ENCODE measurements around the gene DENND2A. TPM values are rescaled to one million over a fixed set of nuclear protein-coding genes. Genes with fewer than 3 reads are reported as not detected.

DENND2A gene
- total RNA-seq, 4 donors from 2014 or later, result 0.73 to 2.6 (median 1.6) TPM

DNA sequence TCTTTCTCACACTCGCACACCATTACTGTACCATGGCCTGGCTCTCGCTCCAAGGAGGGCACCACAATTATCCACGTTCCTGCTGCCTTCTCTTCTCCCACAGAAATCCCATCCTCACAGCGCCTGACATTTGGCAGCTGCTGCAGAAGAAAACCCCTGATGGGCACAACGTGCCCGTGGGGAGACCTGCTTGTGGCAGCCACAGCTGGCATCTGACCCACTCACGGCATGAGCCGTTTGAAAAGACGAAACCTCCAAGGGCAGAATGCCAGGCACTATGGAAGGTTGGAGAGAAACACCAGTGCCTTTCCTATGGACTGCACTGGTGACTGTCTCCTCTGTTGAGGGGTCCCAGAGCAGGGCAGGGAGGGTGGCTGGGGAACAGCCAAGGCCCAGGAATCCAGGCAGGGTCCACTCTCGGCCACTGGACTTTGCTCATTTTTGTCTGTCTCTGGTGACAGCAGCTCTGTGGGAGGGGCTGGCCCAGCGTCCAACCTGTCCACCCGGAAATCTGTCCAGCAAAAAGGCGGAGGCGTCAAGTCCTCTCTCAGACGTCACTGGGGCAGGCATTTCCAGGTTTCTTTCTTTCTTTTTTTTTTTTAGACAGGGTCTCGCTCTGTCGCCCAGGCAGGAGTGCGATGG lies 100.4 kb downstream of the DENND2A start:
- no peak for DNase-seq
- no peak for ATAC-seq
- Histone ChIP-seq H3K36me3 (no peaks in the 10 kb centered on the region), H3K4me1 (peaks cover 6 to 14% of the 10 kb centered on the region in 2 donors), H3K4me3 (no peak overlapping the region), H3K27ac (no peak overlapping the region), H3K27me3 (no peaks in the 10 kb centered on the region), H3K9me3 (no peaks in the 10 kb centered on the region)
- in situ Hi-C loops (cut with MboI; ENCODE audit: low sequenced_read_pairs in 4 of 4), result no loop called here
- intact Hi-C loops (cut with DNase I; ENCODE audit: low total_unique reads), result loop anchor here (5.0 kb wide), 1 partner anchor 102 kb away; the partner anchor contains the start of gene DENND2A
- TF ChIP-seq, protein P1, sequence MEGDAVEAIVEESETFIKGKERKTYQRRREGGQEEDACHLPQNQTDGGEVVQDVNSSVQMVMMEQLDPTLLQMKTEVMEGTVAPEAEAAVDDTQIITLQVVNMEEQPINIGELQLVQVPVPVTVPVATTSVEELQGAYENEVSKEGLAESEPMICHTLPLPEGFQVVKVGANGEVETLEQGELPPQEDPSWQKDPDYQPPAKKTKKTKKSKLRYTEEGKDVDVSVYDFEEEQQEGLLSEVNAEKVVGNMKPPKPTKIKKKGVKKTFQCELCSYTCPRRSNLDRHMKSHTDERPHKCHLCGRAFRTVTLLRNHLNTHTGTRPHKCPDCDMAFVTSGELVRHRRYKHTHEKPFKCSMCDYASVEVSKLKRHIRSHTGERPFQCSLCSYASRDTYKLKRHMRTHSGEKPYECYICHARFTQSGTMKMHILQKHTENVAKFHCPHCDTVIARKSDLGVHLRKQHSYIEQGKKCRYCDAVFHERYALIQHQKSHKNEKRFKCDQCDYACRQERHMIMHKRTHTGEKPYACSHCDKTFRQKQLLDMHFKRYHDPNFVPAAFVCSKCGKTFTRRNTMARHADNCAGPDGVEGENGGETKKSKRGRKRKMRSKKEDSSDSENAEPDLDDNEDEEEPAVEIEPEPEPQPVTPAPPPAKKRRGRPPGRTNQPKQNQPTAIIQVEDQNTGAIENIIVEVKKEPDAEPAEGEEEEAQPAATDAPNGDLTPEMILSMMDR (IDR thresholded peaks at IDR 0.05 in 4 of 5, conservative IDR thresholded peaks at IDR 0.05 in 1 of 5), result no peak
- no peak for TF ChIP-seq POLR2A (IDR thresholded peaks at IDR 0.05)

DNA sequence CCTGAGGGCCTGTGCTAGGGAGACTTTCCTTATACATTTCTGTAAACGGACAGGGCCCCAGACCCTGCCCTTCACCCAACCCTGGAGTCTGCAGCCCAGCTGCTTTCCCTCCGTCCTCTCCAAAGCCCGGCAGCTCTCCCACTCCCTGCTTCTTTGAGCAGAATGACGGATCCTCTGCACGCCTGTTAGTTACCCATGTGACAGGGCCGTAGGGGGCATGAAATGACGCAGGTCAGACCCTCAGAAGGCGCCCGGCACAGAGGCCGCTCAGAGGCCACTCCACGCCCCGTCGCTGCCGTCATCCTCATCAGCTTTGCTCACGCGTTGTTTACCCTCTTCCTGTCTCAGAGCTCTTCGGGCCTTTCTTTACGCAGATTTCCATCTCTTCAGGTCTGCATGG lies 101.2 kb downstream of the DENND2A start:
- H3K36me3 ChIP-seq, result no peaks in the 10 kb centered on the region
- H3K4me1 ChIP-seq, result peaks cover 8 to 14% of the 10 kb centered on the region in 2 donors
- in situ Hi-C loops (cut with MboI; ENCODE audit: low sequenced_read_pairs in 4 of 4), result no loop called here
- H3K27me3 ChIP-seq, result no peaks in the 10 kb centered on the region
- no peaks in the 10 kb centered on the region for H3K9me3 ChIP-seq
- intact Hi-C loops (cut with DNase I; ENCODE audit: low total_unique reads), result no loop called here
- TF ChIP-seq, protein P1 (IDR thresholded peaks at IDR 0.05 in 4 of 5, conservative IDR thresholded peaks at IDR 0.05 in 1 of 5), result no peak
- no peak for TF ChIP-seq POLR2A (IDR thresholded peaks at IDR 0.05)
- H3K27ac ChIP-seq, result no peak overlapping the region
- ATAC-seq (no peak), DNase-seq (no peak)
- H3K4me3 ChIP-seq, result no peak overlapping the region

DNA sequence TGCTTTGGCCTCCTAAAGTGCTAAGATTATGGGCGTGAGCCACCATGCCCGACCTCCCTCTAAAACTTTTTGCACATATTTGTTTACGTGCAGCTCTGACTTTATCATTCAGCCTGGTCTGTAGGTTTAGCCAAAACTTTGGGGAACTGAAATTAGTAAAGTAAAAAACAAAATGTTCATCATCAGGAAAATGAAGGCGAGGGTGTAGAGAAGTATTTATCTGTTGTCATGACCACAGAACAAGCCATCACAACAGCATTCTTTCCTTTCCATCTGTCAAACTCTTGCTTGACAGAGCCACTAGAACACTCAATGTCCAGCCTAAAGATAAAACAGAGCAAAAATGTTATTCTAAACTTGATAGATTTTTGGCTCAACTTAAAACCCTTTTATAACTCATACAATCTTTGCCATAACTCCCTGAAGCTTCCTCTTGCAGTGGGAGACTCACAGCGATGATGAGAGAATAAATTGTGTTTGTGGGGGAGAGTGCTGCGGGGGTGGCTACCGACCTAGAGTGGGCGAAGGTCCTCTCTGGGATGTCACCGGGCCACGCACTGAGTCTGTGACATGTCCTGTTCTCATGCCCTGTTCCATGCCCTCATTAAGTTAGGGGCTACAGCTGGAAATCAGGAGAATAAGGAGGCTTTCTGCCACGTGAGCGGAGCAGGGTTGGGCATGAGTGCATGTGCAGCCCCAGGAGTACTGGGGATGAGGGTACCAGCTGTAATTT lies 102.7 kb downstream of the DENND2A start:
- H3K36me3 ChIP-seq, result no peaks in the 10 kb centered on the region
- intact Hi-C loops (cut with DNase I; ENCODE audit: low total_unique reads), result no loop called here
- H3K4me1 ChIP-seq, result peaks cover 11 to 14% of the 10 kb centered on the region in 2 donors
- H3K4me3 ChIP-seq, result no peak overlapping the region
- TF ChIP-seq POLR2A (IDR thresholded peaks at IDR 0.05), result no peak
- TF ChIP-seq, protein P1 (IDR thresholded peaks at IDR 0.05 in 4 of 5, conservative IDR thresholded peaks at IDR 0.05 in 1 of 5), result no peak
- in situ Hi-C loops (cut with MboI; ENCODE audit: low sequenced_read_pairs in 4 of 4), result no loop called here
- H3K27me3 ChIP-seq, result no peaks in the 10 kb centered on the region
- no peak for ATAC-seq
- no peak overlapping the region for H3K27ac ChIP-seq
- no peaks in the 10 kb centered on the region for H3K9me3 ChIP-seq
- DNase-seq, result no peak

DNA sequence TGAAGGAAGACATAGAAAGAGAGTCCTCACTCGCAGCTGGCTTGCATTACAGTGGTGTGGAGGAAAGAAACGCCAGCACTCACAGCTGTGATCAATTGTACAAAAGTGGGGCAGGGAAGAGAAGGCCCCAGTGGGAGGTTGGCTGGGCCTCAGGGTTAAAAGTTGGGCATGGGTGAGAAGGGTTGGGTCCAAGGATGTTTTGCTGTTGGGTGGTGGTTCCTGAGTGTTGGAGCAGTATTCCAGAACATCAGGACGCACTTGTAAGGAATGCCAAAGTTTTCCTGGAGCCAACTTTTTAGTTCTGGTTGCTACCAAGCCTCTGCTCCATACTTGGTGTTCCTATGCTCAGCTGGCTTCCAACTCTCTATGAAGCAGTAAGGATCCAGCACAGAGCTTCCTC lies 105.9 kb downstream of the DENND2A start:
- DNase-seq, result no peak
- intact Hi-C loops (cut with DNase I; ENCODE audit: low total_unique reads), result no loop called here
- Histone ChIP-seq H3K4me3 (no peak overlapping the region), H3K27ac (no peak overlapping the region), H3K4me1 (peaks cover 0 to 5% of the 10 kb centered on the region in 2 donors), H3K27me3 (no peaks in the 10 kb centered on the region), H3K36me3 (no peaks in the 10 kb centered on the region), H3K9me3 (no peaks in the 10 kb centered on the region)
- in situ Hi-C loops (cut with MboI; ENCODE audit: low sequenced_read_pairs in 4 of 4), result no loop called here
- TF ChIP-seq POLR2A (IDR thresholded peaks at IDR 0.05), result no peak
- TF ChIP-seq, protein P1 (IDR thresholded peaks at IDR 0.05 in 4 of 5, conservative IDR thresholded peaks at IDR 0.05 in 1 of 5), result no peak
- no peak for ATAC-seq
